Ishikawa (cell line): Measurements from ENCODE around the gene GTF2IRD1.

ENCODE experiments used
- CEBPB ChIP-seq: IDR thresholded peaks from 2 replicates; pipeline ENCODE4 v1.6.1; 2012
- EGR1 ChIP-seq: IDR thresholded peaks from 2 replicates; pipeline ENCODE4 v1.6.1; 2012
- EP300 ChIP-seq: IDR thresholded peaks from 2 replicates; pipeline ENCODE4 v1.6.1; 2012; ENCODE audit warnings: borderline replicate concordance
- FOXM1 ChIP-seq: IDR thresholded peaks from 2 replicates; pipeline ENCODE4 v1.6.1; 2012; ENCODE audit warnings: low read depth, borderline replicate concordance
- RAD21 ChIP-seq: IDR thresholded peaks from 2 replicates; pipeline ENCODE4 v1.6.1; 2012; ENCODE audit warnings: low read depth
- TAF1 ChIP-seq: IDR thresholded peaks from 2 replicates; pipeline ENCODE4 v1.6.1; 2012; ENCODE audit warnings: low read depth, mild to moderate bottlenecking
- TCF12 ChIP-seq: IDR thresholded peaks from 2 replicates; pipeline ENCODE4 v1.6.1; 2012; ENCODE audit warnings: low read depth
- YY1 ChIP-seq: IDR thresholded peaks from 2 replicates; pipeline ENCODE4 v1.6.1; 2012; ENCODE audit warnings: low read depth
- TF ChIP-seq, protein P1 (sequence below): IDR thresholded peaks from 2 replicates; pipeline ENCODE4 v1.6.1; 2012; ENCODE audit warnings: low read depth, mild to moderate bottlenecking
- TF ChIP-seq, protein P2 (sequence below): IDR thresholded peaks from 2 replicates; pipeline ENCODE4 v1.6.1; 2012

DNA sequence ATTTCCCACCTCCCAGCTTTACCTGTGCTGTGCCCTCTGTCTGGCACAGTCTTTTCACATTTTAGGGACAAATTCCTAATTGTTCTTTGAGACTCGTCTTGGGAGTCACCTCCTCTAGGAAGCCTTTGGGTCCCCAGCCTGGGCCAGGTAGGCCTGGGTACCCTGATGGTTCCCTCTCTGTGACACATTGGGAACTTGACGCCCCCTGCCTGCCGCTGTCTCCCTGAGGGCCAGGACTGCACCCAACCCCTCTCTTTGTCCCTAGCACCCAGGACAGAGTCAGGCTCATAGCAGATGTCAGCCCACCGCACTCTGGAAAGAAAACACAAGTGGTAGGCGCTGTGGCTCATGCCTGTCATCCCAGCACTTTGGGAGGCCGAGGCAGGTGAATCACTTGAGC is 71.4 kb downstream of the GTF2IRD1 start:
- TF ChIP-seq CEBPB (no peak), EP300 (no peak), YY1 (no peak), EGR1 (no peak), FOXM1 (no peak), RAD21 (no peak; the same call in 1 of the 2 replicates), TAF1 (no peak), TCF12 (no peak)
- TF ChIP-seq, protein P1, sequence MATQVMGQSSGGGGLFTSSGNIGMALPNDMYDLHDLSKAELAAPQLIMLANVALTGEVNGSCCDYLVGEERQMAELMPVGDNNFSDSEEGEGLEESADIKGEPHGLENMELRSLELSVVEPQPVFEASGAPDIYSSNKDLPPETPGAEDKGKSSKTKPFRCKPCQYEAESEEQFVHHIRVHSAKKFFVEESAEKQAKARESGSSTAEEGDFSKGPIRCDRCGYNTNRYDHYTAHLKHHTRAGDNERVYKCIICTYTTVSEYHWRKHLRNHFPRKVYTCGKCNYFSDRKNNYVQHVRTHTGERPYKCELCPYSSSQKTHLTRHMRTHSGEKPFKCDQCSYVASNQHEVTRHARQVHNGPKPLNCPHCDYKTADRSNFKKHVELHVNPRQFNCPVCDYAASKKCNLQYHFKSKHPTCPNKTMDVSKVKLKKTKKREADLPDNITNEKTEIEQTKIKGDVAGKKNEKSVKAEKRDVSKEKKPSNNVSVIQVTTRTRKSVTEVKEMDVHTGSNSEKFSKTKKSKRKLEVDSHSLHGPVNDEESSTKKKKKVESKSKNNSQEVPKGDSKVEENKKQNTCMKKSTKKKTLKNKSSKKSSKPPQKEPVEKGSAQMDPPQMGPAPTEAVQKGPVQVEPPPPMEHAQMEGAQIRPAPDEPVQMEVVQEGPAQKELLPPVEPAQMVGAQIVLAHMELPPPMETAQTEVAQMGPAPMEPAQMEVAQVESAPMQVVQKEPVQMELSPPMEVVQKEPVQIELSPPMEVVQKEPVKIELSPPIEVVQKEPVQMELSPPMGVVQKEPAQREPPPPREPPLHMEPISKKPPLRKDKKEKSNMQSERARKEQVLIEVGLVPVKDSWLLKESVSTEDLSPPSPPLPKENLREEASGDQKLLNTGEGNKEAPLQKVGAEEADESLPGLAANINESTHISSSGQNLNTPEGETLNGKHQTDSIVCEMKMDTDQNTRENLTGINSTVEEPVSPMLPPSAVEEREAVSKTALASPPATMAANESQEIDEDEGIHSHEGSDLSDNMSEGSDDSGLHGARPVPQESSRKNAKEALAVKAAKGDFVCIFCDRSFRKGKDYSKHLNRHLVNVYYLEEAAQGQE: no peak
- TF ChIP-seq, protein P2, sequence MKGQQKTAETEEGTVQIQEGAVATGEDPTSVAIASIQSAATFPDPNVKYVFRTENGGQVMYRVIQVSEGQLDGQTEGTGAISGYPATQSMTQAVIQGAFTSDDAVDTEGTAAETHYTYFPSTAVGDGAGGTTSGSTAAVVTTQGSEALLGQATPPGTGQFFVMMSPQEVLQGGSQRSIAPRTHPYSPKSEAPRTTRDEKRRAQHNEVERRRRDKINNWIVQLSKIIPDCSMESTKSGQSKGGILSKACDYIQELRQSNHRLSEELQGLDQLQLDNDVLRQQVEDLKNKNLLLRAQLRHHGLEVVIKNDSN: no peak
